Spinal cord (tissue), 10 donors: Measurements from ENCODE around the gene NEK6. TPM values are rescaled to one million over a fixed set of nuclear protein-coding genes. Genes with fewer than 3 reads are reported as not detected.

Experiments used
- DNase-seq, 6 donors: peaks; one replicate each; pipeline versions ENCODE4 v3.0.0 to v3.0.0-alpha.2; 2013 to 2015; ENCODE audit warnings: low spot score in 6 of 6, low read depth in 4 of 6
- H3K27ac ChIP-seq: one replicate; pipeline ENCODE4 v1.5.1; 2013; ENCODE audit warnings: low read depth, low read length, control low read depth
- H3K27me3 ChIP-seq: one replicate; pipeline ENCODE4 v1.6.1; 2013; ENCODE audit warnings: low read length; ENCODE audit not compliant: control insufficient read depth, insufficient read depth
- H3K36me3 ChIP-seq: one replicate; pipeline ENCODE4 v1.6.1; 2013; ENCODE audit warnings: low read length; ENCODE audit not compliant: control insufficient read depth, insufficient read depth
- H3K4me1 ChIP-seq: one replicate; pipeline ENCODE4 v1.6.1; 2013; ENCODE audit warnings: low read length; ENCODE audit not compliant: control insufficient read depth, insufficient read depth
- H3K4me3 ChIP-seq: one replicate; pipeline ENCODE4 v1.5.1; 2013; ENCODE audit warnings: low read depth, low read length, control low read depth
- H3K9me3 ChIP-seq: one replicate; pipeline ENCODE4 v1.6.1; 2013; ENCODE audit warnings: low read length; ENCODE audit not compliant: control insufficient read depth, insufficient read depth
- WGBS: methylation state at CpG from one replicate; pipeline ENCODE4 v1.1.5; 2013; ENCODE audit warnings: missing lambda C conversion rate; ENCODE audit not compliant: insufficient coverage; 5-methylcytosine and 5-hydroxymethylcytosine counted together
- polyA plus RNA-seq, 2 donors: library from polyadenylated mRNA; unstranded; fragments of 120-200 nt; gene quantifications; one replicate each; pipeline ENCODE4 v1.2.1, GENCODE V29; 2013; ENCODE audit not compliant: insufficient read length in 2 of 2
- total RNA-seq, 2 donors: library from RNA; depleted of rRNA in 1 of 2; stranded (reverse); fragments of 120-200 nt in 1 of 2; fragments of >200 nt in 1 of 2; gene quantifications; one replicate each; pipeline versions ENCODE4 v1.2.3 to v1.2.4, GENCODE V29; 2013 to 2014
- donor health status: healthy.

Gene NEK6
- total and polyA plus RNA-seq, 4 donors = 26.1 to 39.0 (median 30.4) TPM

GRCh38 chr9:124282442-124283227 lies 24.9 kb downstream of the NEK6 start:
- Histone ChIP-seq H3K9me3 (no peaks in the 10 kb centered on the region), H3K27me3 (no peaks in the 10 kb centered on the region), H3K36me3 (peaks cover 11% of the 10 kb centered on the region), H3K4me3 (no peak overlapping the region), H3K27ac (peak overlapping the region; percentile 85), H3K4me1 (peaks cover 96% of the 10 kb centered on the region)
- WGBS = 37% methylated on average over 20 of the region's 20 CpGs
- DNase-seq = peak in 2 of 6 donors; percentile 71 to 78

- peaks cover 11% of the 10 kb centered on the region for H3K36me3 ChIP-seq
- H3K4me3 ChIP-seq = no peak overlapping the region
- WGBS = 78% methylated on average over 14 of the region's 15 CpGs
- DNase-seq = no peak
- H3K27ac ChIP-seq = peak overlapping the region; percentile 85
- peaks cover 98% of the 10 kb centered on the region for H3K4me1 ChIP-seq
- H3K9me3 ChIP-seq = no peaks in the 10 kb centered on the region
- no peaks in the 10 kb centered on the region for H3K27me3 ChIP-seq
These were observed 25.6 kb downstream of the NEK6 start for GRCh38 chr9:124283228-124283814.

GRCh38 chr9:124284237-124284831 lies 26.6 kb downstream of the NEK6 start:
- peaks cover 11% of the 10 kb centered on the region for H3K36me3 ChIP-seq
- H3K4me1 ChIP-seq = peaks cover 91% of the 10 kb centered on the region
- WGBS = 64% methylated on average over 14 of the region's 18 CpGs
- H3K27ac ChIP-seq = peak overlapping the region; percentile 94
- no peaks in the 10 kb centered on the region for H3K9me3 ChIP-seq
- no peak overlapping the region for H3K4me3 ChIP-seq
- no peak for DNase-seq
- no peaks in the 10 kb centered on the region for H3K27me3 ChIP-seq

GRCh38 chr9:124284940-124285441 lies 27.2 kb downstream of the NEK6 start:
- H3K4me1 ChIP-seq = peaks cover 90% of the 10 kb centered on the region
- no peak overlapping the region for H3K4me3 ChIP-seq
- no peaks in the 10 kb centered on the region for H3K9me3 ChIP-seq
- no peaks in the 10 kb centered on the region for H3K27me3 ChIP-seq
- 27% methylated on average over 18 of the region's 18 CpGs for WGBS
- peaks cover 15% of the 10 kb centered on the region for H3K36me3 ChIP-seq
- DNase-seq = peak in 4 of 6 donors; percentile 62 to 87 (median 79)
- peak overlapping the region; percentile 94 for H3K27ac ChIP-seq

- H3K4me1 ChIP-seq = peaks cover 90% of the 10 kb centered on the region
- no peak overlapping the region for H3K4me3 ChIP-seq
- no peak for DNase-seq
- peaks cover 20% of the 10 kb centered on the region for H3K36me3 ChIP-seq
- peak overlapping the region; percentile 94 for H3K27ac ChIP-seq
- H3K9me3 ChIP-seq = no peaks in the 10 kb centered on the region
- WGBS = 40% methylated on average over 7 of the region's 11 CpGs
- H3K27me3 ChIP-seq = no peaks in the 10 kb centered on the region
These were observed 27.7 kb downstream of the NEK6 start for GRCh38 chr9:124285490-124285889.

- WGBS = 35% methylated on average over 8 of the region's 9 CpGs
- Histone ChIP-seq H3K9me3 (no peaks in the 10 kb centered on the region), H3K4me1 (peaks cover 90% of the 10 kb centered on the region), H3K27ac (peak overlapping the region; percentile 94), H3K36me3 (peaks cover 20% of the 10 kb centered on the region), H3K27me3 (no peaks in the 10 kb centered on the region), H3K4me3 (no peak overlapping the region)
- DNase-seq = peak in 2 of 6 donors; percentile 34 to 73
These were observed 28.1 kb downstream of the NEK6 start for GRCh38 chr9:124285903-124286291.

DNA sequence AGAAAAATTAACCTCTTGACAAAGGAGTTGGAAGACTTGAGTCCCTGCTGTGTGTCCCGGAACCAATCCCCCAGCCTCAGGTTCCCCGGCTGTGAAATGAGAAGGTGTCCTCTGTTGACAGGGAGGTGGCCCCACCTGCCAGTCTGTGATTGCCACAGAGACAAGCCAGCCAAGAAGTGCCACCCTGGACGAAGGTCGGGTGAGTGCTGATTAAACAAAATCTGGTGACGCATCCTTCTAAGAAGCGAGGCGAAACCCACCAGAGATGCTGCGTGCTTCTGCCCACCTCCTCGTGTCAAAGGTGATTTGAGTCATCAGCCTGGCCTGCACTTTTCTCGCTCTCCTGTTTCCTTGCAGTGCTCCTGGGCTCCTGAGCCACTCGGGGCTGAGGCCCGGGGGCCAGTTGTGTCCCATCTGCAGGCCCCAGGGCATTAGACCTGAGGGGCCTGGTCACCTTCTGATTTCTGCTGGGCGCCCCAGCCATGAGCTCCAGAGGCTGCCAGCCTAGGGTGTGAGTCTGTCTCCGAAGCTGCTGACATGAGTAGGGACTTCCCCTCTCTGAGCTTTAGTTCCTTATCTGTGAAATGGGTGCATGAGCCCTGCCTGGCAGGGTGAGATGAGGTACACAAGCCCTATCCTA lies 28.7 kb downstream of the NEK6 start:
- Histone ChIP-seq H3K4me1 (peaks cover 90% of the 10 kb centered on the region), H3K36me3 (peaks cover 20% of the 10 kb centered on the region), H3K27me3 (no peaks in the 10 kb centered on the region), H3K9me3 (no peaks in the 10 kb centered on the region), H3K27ac (peak overlapping the region; percentile 94), H3K4me3 (no peak overlapping the region)
- no peak for DNase-seq
- 63% methylated on average over 12 of the region's 14 CpGs for whole genome bisulfite sequencing

DNA sequence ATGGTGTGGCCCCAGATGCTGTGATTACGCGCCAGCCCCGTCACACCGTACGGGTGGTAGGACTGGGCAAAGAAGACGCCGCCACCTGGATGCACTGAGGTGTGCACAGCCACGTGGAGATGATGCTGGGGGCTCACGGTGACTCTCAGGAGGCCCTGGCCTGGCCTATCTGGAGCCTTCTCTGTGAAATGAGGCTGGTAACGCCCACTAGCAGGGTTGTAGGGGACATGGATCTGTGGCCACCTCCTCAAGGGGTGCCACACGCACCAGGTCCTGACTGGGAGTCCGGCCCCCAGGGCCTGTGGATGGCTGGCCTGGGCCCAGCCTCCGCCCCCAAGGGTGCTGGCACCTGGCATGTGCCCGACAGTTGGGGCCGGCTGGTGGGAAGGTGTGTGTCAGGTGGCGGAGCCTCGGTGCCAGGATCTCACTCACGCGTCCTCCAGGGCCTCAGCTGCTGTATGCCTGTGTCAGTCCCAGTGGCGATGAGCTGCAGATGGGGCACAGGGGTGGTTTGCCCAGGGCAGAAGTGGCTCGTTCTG lies 32.4 kb downstream of the NEK6 start:
- 81% methylated on average over 21 of the region's 21 CpGs for WGBS
- Histone ChIP-seq H3K36me3 (peaks cover 34% of the 10 kb centered on the region), H3K4me3 (no peak overlapping the region), H3K4me1 (peaks cover 90% of the 10 kb centered on the region), H3K9me3 (no peaks in the 10 kb centered on the region), H3K27ac (no peak overlapping the region), H3K27me3 (no peaks in the 10 kb centered on the region)
- DNase-seq = no peak
